Nephron progenitor cell (in vitro differentiated cells): ENCODE measurements around the gene ROS1.

Experiments used
- DNase-seq: peaks from one replicate; pipeline ENCODE4 v3.0.0; 2021
- H3K27ac Mint-ChIP-seq: 2 replicates; pipeline ENCODE4 v1.8.0; 2021; ENCODE audit warnings: mild to moderate bottlenecking, moderate library complexity, mixed read lengths
- H3K27me3 Mint-ChIP-seq: 2 replicates; pipeline ENCODE4 v1.8.0; 2021; ENCODE audit warnings: mild to moderate bottlenecking, low read depth, mixed read lengths; ENCODE audit not compliant: poor library complexity
- H3K36me3 Mint-ChIP-seq: 2 replicates; pipeline ENCODE4 v1.8.0; 2021; ENCODE audit warnings: low read depth, mixed read lengths
- H3K4me1 Mint-ChIP-seq: 2 replicates; pipeline ENCODE4 v1.8.0; 2021; ENCODE audit warnings: mixed read lengths
- H3K4me3 Mint-ChIP-seq: 2 replicates; pipeline ENCODE4 v1.8.0; 2021; ENCODE audit warnings: mild to moderate bottlenecking, moderate library complexity, mixed read lengths
- H3K9me3 Mint-ChIP-seq: 2 replicates; pipeline ENCODE4 v1.8.0; 2021; ENCODE audit warnings: mild to moderate bottlenecking, moderate library complexity, mixed read lengths
- CTCF ChIP-seq: fragments of 200-600 bp; sonication (generic); IDR thresholded peaks from 2 replicates; pipeline ENCODE4 v1.5.0; 2021; ENCODE audit warnings: antibody characterized with exemption

The ROS1 gene

GRCh38 chr6:117397536-117398227 is 28.1 kb downstream of the ROS1 start:
- no peaks in the 10 kb centered on the region for H3K27me3 Mint-ChIP-seq
- DNase-seq: no peak
- peaks cover 8% of the 10 kb centered on the region for H3K4me1 Mint-ChIP-seq
- H3K36me3 Mint-ChIP-seq: no peaks in the 10 kb centered on the region
- no peak overlapping the region for H3K4me3 Mint-ChIP-seq
- no peak for TF ChIP-seq CTCF
- no peak overlapping the region for H3K27ac Mint-ChIP-seq
- H3K9me3 Mint-ChIP-seq: no peaks in the 10 kb centered on the region

GRCh38 chr6:117396228-117396627 is 29.5 kb downstream of the ROS1 start:
- peaks cover 8% of the 10 kb centered on the region for H3K4me1 Mint-ChIP-seq
- DNase-seq: no peak
- no peaks in the 10 kb centered on the region for H3K9me3 Mint-ChIP-seq
- H3K27ac Mint-ChIP-seq: no peak overlapping the region
- no peaks in the 10 kb centered on the region for H3K27me3 Mint-ChIP-seq
- no peak overlapping the region for H3K4me3 Mint-ChIP-seq
- no peak for TF ChIP-seq CTCF
- no peaks in the 10 kb centered on the region for H3K36me3 Mint-ChIP-seq

- TF ChIP-seq CTCF: no peak
- H3K27ac Mint-ChIP-seq: no peak overlapping the region
- H3K4me1 Mint-ChIP-seq: peaks cover 8% of the 10 kb centered on the region
- H3K36me3 Mint-ChIP-seq: no peaks in the 10 kb centered on the region
- no peak overlapping the region for H3K4me3 Mint-ChIP-seq
- H3K27me3 Mint-ChIP-seq: peaks cover 5% of the 10 kb centered on the region
- DNase-seq: no peak
- no peaks in the 10 kb centered on the region for H3K9me3 Mint-ChIP-seq
These were observed 30.6 kb downstream of the ROS1 start for GRCh38 chr6:117395164-117395563.

GRCh38 chr6:117393045-117393444 is 32.7 kb downstream of the ROS1 start:
- Mint-ChIP-seq H3K4me3 (no peak overlapping the region), H3K9me3 (no peaks in the 10 kb centered on the region), H3K36me3 (no peaks in the 10 kb centered on the region), H3K27ac (no peak overlapping the region), H3K4me1 (peaks cover 8% of the 10 kb centered on the region), H3K27me3 (peaks cover 5% of the 10 kb centered on the region)
- TF ChIP-seq CTCF: no peak
- DNase-seq: no peak

- no peaks in the 10 kb centered on the region for H3K36me3 Mint-ChIP-seq
- no peak overlapping the region for H3K27ac Mint-ChIP-seq
- no peak for TF ChIP-seq CTCF
- no peaks in the 10 kb centered on the region for H3K9me3 Mint-ChIP-seq
- DNase-seq: no peak
- H3K4me3 Mint-ChIP-seq: no peak overlapping the region
- H3K27me3 Mint-ChIP-seq: peaks cover 5% of the 10 kb centered on the region
- H3K4me1 Mint-ChIP-seq: peaks cover 8% of the 10 kb centered on the region
These were observed 33.7 kb downstream of the ROS1 start for GRCh38 chr6:117391874-117392583.
